ENCODE data around the gene CDK5R2.

- no peak for TF ChIP-seq CTCF (IDR thresholded peaks at IDR 0.05)
- TF ChIP-seq POLR2AphosphoS5 (IDR thresholded peaks at IDR 0.05): no peak
Measured at GRCh38 chr2:218980735-218981389, 21.4 kb downstream of the CDK5R2 start.

All from upper lobe of left lung (tissue), 4 donors.